Fibroblast of lung (primary cell): ENCODE data around the gene DNAJC11. TPM values are rescaled to one million over a fixed set of nuclear protein-coding genes. Genes with fewer than 3 reads are reported as not detected.

Experiments used
- DNase-seq, 2 donors: peaks; one replicate each; pipeline versions ENCODE4 v3.0.0 to v3.0.0-alpha.2; 2010; ENCODE audit warnings: low read depth in 2 of 2
- H2AFZ ChIP-seq: 2 replicates; pipeline ENCODE4 v1.5.1; 2012; ENCODE audit warnings: low read length, control low read depth, inconsistent platforms
- H3K27ac ChIP-seq: 2 replicates; pipeline ENCODE4 v1.5.1; 2011; ENCODE audit warnings: low read length, control low read depth; ENCODE audit not compliant: insufficient read depth
- H3K27me3 ChIP-seq: 2 replicates; pipeline ENCODE4 v1.5.1; 2011; ENCODE audit warnings: mild to moderate bottlenecking, low read length; ENCODE audit not compliant: control insufficient read depth, insufficient read depth
- H3K36me3 ChIP-seq: 2 replicates; pipeline ENCODE4 v1.5.1; 2011; ENCODE audit warnings: low read length; ENCODE audit not compliant: control insufficient read depth, insufficient read depth
- H3K4me1 ChIP-seq: 2 replicates; pipeline ENCODE4 v1.5.1; 2011; ENCODE audit warnings: low read length; ENCODE audit not compliant: control insufficient read depth, insufficient read depth; ENCODE audit errors: extremely low read depth
- H3K4me2 ChIP-seq: 2 replicates; pipeline ENCODE4 v1.5.1; 2011; ENCODE audit warnings: low read length, control low read depth; ENCODE audit not compliant: insufficient read depth; ENCODE audit errors: extremely low read depth
- H3K4me3 ChIP-seq, 4 experiments: fragments of 200-600 bp in 1 of 4; sonication (generic) in 1 of 4; replicated peaks in 1 of 4; 2 replicates each; pipeline ENCODE4 v1.5.1; 2011 to 2016; ENCODE audit warnings: low read length in 4 of 4, low read depth in 3 of 4, mild to moderate bottlenecking in 3 of 4, control low read depth in 2 of 4, inconsistent platforms in 1 of 4, mixed read lengths in 1 of 4; ENCODE audit not compliant: insufficient read depth in 1 of 4; ENCODE audit errors: control extremely low read depth in 1 of 4
- H3K79me2 ChIP-seq: 2 replicates; pipeline ENCODE4 v1.5.1; 2012; ENCODE audit warnings: mild to moderate bottlenecking, low read length, inconsistent platforms; ENCODE audit not compliant: control insufficient read depth, insufficient read depth
- H3K9ac ChIP-seq: 2 replicates; pipeline ENCODE4 v1.5.1; 2011; ENCODE audit warnings: mild to moderate bottlenecking, low read length, control low read depth; ENCODE audit not compliant: insufficient read depth
- H3K9me3 ChIP-seq: 2 replicates; pipeline ENCODE4 v1.5.1; 2012; ENCODE audit warnings: low read depth, low read length; ENCODE audit not compliant: control insufficient read depth, insufficient read depth
- H4K20me1 ChIP-seq: 2 replicates; pipeline ENCODE4 v1.5.1; 2011; ENCODE audit warnings: low read length; ENCODE audit not compliant: control insufficient read depth, insufficient read depth; ENCODE audit errors: extremely low read depth
- CTCF ChIP-seq, 2 donors: IDR thresholded peaks in 1 of 2; conservative IDR thresholded peaks in 1 of 2; 1 replicate in 1 of 2; 2 replicates in 1 of 2; pipeline ENCODE4 v1.5.1; 2011 to 2012; ENCODE audit warnings: low read length in 2 of 2, control low read depth in 1 of 2, inconsistent platforms in 1 of 2, low read depth in 1 of 2, mild to moderate bottlenecking in 1 of 2
- EZH2 ChIP-seq: IDR thresholded peaks from 2 replicates; pipeline ENCODE4 v1.5.1; 2012; ENCODE audit warnings: low read length, control low read depth, mild to moderate bottlenecking; ENCODE audit errors: missing control alignments
- polyA plus RNA-seq, 2 donors: library from polyadenylated mRNA; depleted of rRNA in 1 of 2; stranded (reverse) in 1 of 2; unstranded in 1 of 2; fragments of >200 nt; gene quantifications; 2 replicates each; pipeline ENCODE4 v1.2.1, GENCODE V29; 2011 to 2012; ENCODE audit warnings: missing spikeins in 1 of 2
- total RNA-seq: library from RNA; depleted of rRNA; stranded (reverse); fragments of >200 nt; gene quantifications from 2 replicates; pipeline ENCODE4 v1.2.1, GENCODE V29; 2014

DNAJC11 gene
- total and polyA plus RNA-seq, 2 donors (not counting 1 experiment from before 2014, with no cell fraction given), result 31.8 to 35.2 TPM

GRCh38 chr1:6603238-6603914, 98.2 kb downstream of the DNAJC11 start:
- Histone ChIP-seq H3K79me2 (peaks cover 37% of the 10 kb centered on the region), H3K9ac (peak overlapping the region; percentile 89), H3K27me3 (no peaks in the 10 kb centered on the region), H3K4me1 (peaks cover 11% of the 10 kb centered on the region), H3K9me3 (no peaks in the 10 kb centered on the region), H3K36me3 (peaks cover 8% of the 10 kb centered on the region), H3K27ac (peak overlapping the region; percentile 97), H3K4me2 (peak overlapping the region; percentile 90), H4K20me1 (no peaks in the 10 kb centered on the region), H2AFZ (peak overlapping the region; percentile 59), H3K4me3 (peak overlapping the region; percentile 52 to 99 (median 60))
- TF ChIP-seq EZH2 (no peak), CTCF (conservative IDR thresholded peaks at IDR 0.05 in 1 of 2, IDR thresholded peaks at IDR 0.05 in 1 of 2; ENCODE audit: low read depth in 1 of 2, low read length in 2 of 2) (no peak)
- DNase-seq, result peak; percentile 84 to 86

GRCh38 chr1:6602669-6603237, 98.9 kb downstream of the DNAJC11 start, which contains the start of gene KLHL21:
Gene KLHL21, minus strand, starts transcription at chr1:6602869. Its CDS starts 52 bp downstream, at chr1:6602817.
- Histone ChIP-seq H3K4me1 (peaks cover 11% of the 10 kb centered on the region), H3K36me3 (peaks cover 11% of the 10 kb centered on the region), H2AFZ (peak within 1 kb of the TSS; percentile 59), H3K4me2 (peak within 1 kb of the TSS; percentile 90), H4K20me1 (no peaks in the 10 kb centered on the region), H3K9ac (peak within 1 kb of the TSS; percentile 89), H3K9me3 (no peaks in the 10 kb centered on the region), H3K27ac (peak within 1 kb of the TSS; percentile 97), H3K79me2 (peaks cover 40% of the 10 kb centered on the region), H3K27me3 (no peaks in the 10 kb centered on the region), H3K4me3 (peak within 1 kb of the TSS; percentile 71 to 99 (median 94))
- no peak for TF ChIP-seq CTCF (conservative IDR thresholded peaks at IDR 0.05 in 1 of 2, IDR thresholded peaks at IDR 0.05 in 1 of 2; ENCODE audit: low read depth in 1 of 2, low read length in 2 of 2)
- DNase-seq, result peak; percentile 86 to 89

GRCh38 chr1:6601923-6602668, 99.5 kb downstream of the DNAJC11 start:
- H3K27me3 ChIP-seq, result no peaks in the 10 kb centered on the region
- peak overlapping the region; percentile 71 to 99 (median 94) for H3K4me3 ChIP-seq
- H2AFZ ChIP-seq, result no peak overlapping the region
- peak; percentile 70 to 71 for DNase-seq
- peaks cover 17% of the 10 kb centered on the region for H3K36me3 ChIP-seq
- peaks cover 11% of the 10 kb centered on the region for H3K4me1 ChIP-seq
- peak overlapping the region; percentile 88 for H3K9ac ChIP-seq
- no peaks in the 10 kb centered on the region for H3K9me3 ChIP-seq
- H3K79me2 ChIP-seq, result peaks cover 47% of the 10 kb centered on the region
- TF ChIP-seq CTCF (conservative IDR thresholded peaks at IDR 0.05 in 1 of 2, IDR thresholded peaks at IDR 0.05 in 1 of 2; ENCODE audit: low read depth in 1 of 2, low read length in 2 of 2) (no peak), EZH2 (no peak)
- H4K20me1 ChIP-seq, result no peaks in the 10 kb centered on the region
- H3K4me2 ChIP-seq, result peak overlapping the region; percentile 90
- H3K27ac ChIP-seq, result peak overlapping the region; percentile 92
